Stimulated activated CD8-positive, alpha-beta memory T cell treated with anti-CD3 and anti-CD28 coated beads, Interleukin-15, amount 100 ng/mL, for 48 hours (primary cell): ENCODE results near the gene SLC30A2.

Experiments used
- DNase-seq, 2 donors: peaks; one replicate each; pipeline ENCODE4 v3.0.0-alpha.2; 2020; ENCODE audit warnings: low read depth in 2 of 2

The SLC30A2 gene

GRCh38 chr1:26022404-26022779 lies 23.5 kb downstream of the SLC30A2 start:
- DNase-seq: no peak

- no peak for DNase-seq
Observed at GRCh38 chr1:26021647-26022403, 24.1 kb downstream of the SLC30A2 start, which contains the start of gene EXTL1. Gene EXTL1, plus strand, starts transcription at chr1:26021775. Its CDS starts 872 bp downstream, at chr1:26022647.

GRCh38 chr1:26020941-26021646 lies 24.8 kb downstream of the SLC30A2 start:
- no peak for DNase-seq

- DNase-seq: no peak
Observed at GRCh38 chr1:26020330-26020768, 25.6 kb downstream of the SLC30A2 start.

GRCh38 chr1:26019641-26020315 lies 26.1 kb downstream of the SLC30A2 start:
- DNase-seq: no peak

GRCh38 chr1:26017606-26018005 lies 28.3 kb downstream of the SLC30A2 start:
- no peak for DNase-seq

- DNase-seq: no peak
Observed at GRCh38 chr1:26016953-26017545, 28.9 kb downstream of the SLC30A2 start.

GRCh38 chr1:26016258-26016952 lies 29.5 kb downstream of the SLC30A2 start:
- DNase-seq: no peak

- DNase-seq: no peak
Observed at GRCh38 chr1:26015358-26015757, 30.6 kb downstream of the SLC30A2 start.

- no peak for DNase-seq
Observed at GRCh38 chr1:26014179-26014578, 31.7 kb downstream of the SLC30A2 start.

GRCh38 chr1:26012864-26013263 lies 33.1 kb downstream of the SLC30A2 start:
- no peak for DNase-seq

- no peak for DNase-seq
Observed at GRCh38 chr1:26010825-26011224, 35.1 kb downstream of the SLC30A2 start.

GRCh38 chr1:26009796-26010447 lies 36.0 kb downstream of the SLC30A2 start:
- no peak for DNase-seq

GRCh38 chr1:26006710-26007109 lies 39.2 kb downstream of the SLC30A2 start:
- no peak for DNase-seq

GRCh38 chr1:26005434-26006105 lies 40.3 kb downstream of the SLC30A2 start:
- no peak for DNase-seq

GRCh38 chr1:26003756-26004155 lies 42.2 kb downstream of the SLC30A2 start:
- DNase-seq: no peak

- no peak for DNase-seq
Observed at GRCh38 chr1:26003262-26003661, 42.7 kb downstream of the SLC30A2 start.

- DNase-seq: no peak
Observed at GRCh38 chr1:25999041-25999800, 46.7 kb downstream of the SLC30A2 start.
